Measurements from ENCODE around the gene ARL8B. TPM values are rescaled to one million over a fixed set of nuclear protein-coding genes. Genes with fewer than 3 reads are reported as not detected.

The ARL8B gene
- total RNA-seq, 1 experiment from 2014 or later = 29.0 TPM

- no peak overlapping the region for H3K4ac ChIP-seq (ENCODE audit: low read depth, low read length)
- peak overlapping the region; percentile 3 to 39; a peak in 4 of 5 replicates for H3K4me3 Mint-ChIP-seq
- H3K56ac ChIP-seq (ENCODE audit: insufficient read length, low read depth, low read length) = no peak overlapping the region
- peaks cover 4% of the 10 kb centered on the region for H3K79me1 ChIP-seq (ENCODE audit: insufficient read depth, low read depth, low read length, poor library complexity, severe bottlenecking)
- peak overlapping the region; percentile 17 for H3K4me2 ChIP-seq (ENCODE audit: insufficient read depth, insufficient read length, low read length)
- H4K8ac ChIP-seq (replicated peaks; ENCODE audit: insufficient read length, low read depth, low read length) = no peak overlapping the region
- peak overlapping the region; percentile 52 for H3K9ac ChIP-seq (ENCODE audit: extremely low read depth, insufficient read length, low read length)
- H2BK15ac ChIP-seq (ENCODE audit: low read depth, low read length) = no peak overlapping the region
- H3K9me3 Mint-ChIP-seq = no peaks in the 10 kb centered on the region
- no peaks in the 10 kb centered on the region for H4K20me1 ChIP-seq (ENCODE audit: control insufficient read depth, insufficient read depth, insufficient read length)
- DNase-seq = no peak
- H3K4me1 Mint-ChIP-seq = peaks cover 40 to 41% of the 10 kb centered on the region in 2 experiments
- H3K27ac ChIP-seq (ENCODE audit: insufficient read length, low read depth, low read length) = peak overlapping the region; percentile 27
- H3T11ph ChIP-seq (ENCODE audit: low read length) = no peak overlapping the region
- H3K36me3 Mint-ChIP-seq (ENCODE audit: insufficient read depth in 1 of 3, low read depth in 3 of 3) = peaks cover 0 to 4% (median 1%) of the 10 kb centered on the region in 3 experiments; a peak in 2 of 7 replicates
- H3K27ac Mint-ChIP-seq = peak overlapping the region; percentile 75 to 81 (median 81); a peak in 6 of 7 replicates
- H2BK5ac ChIP-seq (ENCODE audit: insufficient read length, low read length) = no peak overlapping the region
- no peak overlapping the region for H2BK120ac ChIP-seq (ENCODE audit: low read depth, low read length, poor library complexity, severe bottlenecking)
- no peaks in the 10 kb centered on the region for H3K27me3 ChIP-seq (ENCODE audit: insufficient read depth, low read length)
- WGBS (ENCODE audit: extremely low coverage, insufficient read length, low lambda C conversion rate) = no CpG with 5 or more reads among the region's 7 CpGs
- peaks cover 32% of the 10 kb centered on the region for H3K79me2 ChIP-seq (ENCODE audit: insufficient read depth, low read length)
- H2AFZ ChIP-seq (ENCODE audit: low read length) = no peak overlapping the region
- no peaks in the 10 kb centered on the region for H3K9me3 ChIP-seq (ENCODE audit: control insufficient read depth, low read depth, low read length)
- no peak overlapping the region for H2BK12ac ChIP-seq (ENCODE audit: insufficient read length, low read depth, low read length)
- H4K91ac ChIP-seq (ENCODE audit: insufficient read length, low read depth, low read length) = no peak overlapping the region
- peaks cover 3% of the 10 kb centered on the region for H3K4me1 ChIP-seq (ENCODE audit: insufficient read depth, low read length)
- no peak overlapping the region for H3K23ac ChIP-seq (ENCODE audit: insufficient read length, low read depth, low read length)
- H3K23me2 ChIP-seq (ENCODE audit: insufficient read length, low read depth, low read length, poor library complexity, severe bottlenecking) = no peaks in the 10 kb centered on the region
- no peak overlapping the region for H3K18ac ChIP-seq (ENCODE audit: insufficient read length, low read depth, low read length)
- no peak for TF ChIP-seq CTCF (conservative IDR thresholded peaks at IDR 0.05)
- H2BK20ac ChIP-seq (ENCODE audit: low read depth, low read length, poor library complexity, severe bottlenecking) = no peak overlapping the region
- no peak overlapping the region for H3K14ac ChIP-seq (ENCODE audit: insufficient read depth, low read length)
- H3K27me3 Mint-ChIP-seq (ENCODE audit: low read depth) = no peaks in the 10 kb centered on the region
- H2AK5ac ChIP-seq (ENCODE audit: insufficient read length, low read length) = no peak overlapping the region
- H4K5ac ChIP-seq (ENCODE audit: insufficient read length, low read depth, low read length) = no peak overlapping the region
Measured at GRCh38 chr3:5133239-5134018, 11.3 kb downstream of the ARL8B start.
